Panc1 (cell line): ENCODE data around the gene GIT1. TPM values are rescaled to one million over a fixed set of nuclear protein-coding genes. Genes with fewer than 3 reads are reported as not detected.

Experiments
- ATAC-seq: fragments of 200-7000 bp; cut with Tn5 transposase; 2 replicates; pipeline ENCODE4 v1.9.1; 2020; ENCODE audit warnings: mild to moderate bottlenecking, moderate library complexity
- BruUV-seq: library from RNA; stranded (reverse); fragments of 400-500 nt; replicated peaks from 2 replicates; lab custom pipeline; 2021; lab: Mats Ljungman, UMichigan
- CTCF ChIA-PET: fragments of 300-600 bp; sonication (Branson Sonifier 250); formaldehyde crosslinking; loops from one replicate; lab custom pipeline; 2022; ENCODE audit warnings: antibody characterized with exemption; lab: Charles Lee
- POLR2A ChIA-PET: fragments of 300-600 bp; sonication (Branson Sonifier 250); formaldehyde crosslinking; loops from one replicate; lab custom pipeline; 2022; ENCODE audit warnings: antibody characterized with exemption; lab: Charles Lee
- DNase-seq: peaks from one replicate; pipeline ENCODE4 v3.0.0-alpha.2; 2010; ENCODE audit warnings: low read depth, low spot score
- H3K27ac ChIP-seq: 2 replicates; pipeline ENCODE4 v1.5.1; 2011; ENCODE audit warnings: mild to moderate bottlenecking, low read length, inconsistent platforms
- H3K27me3 ChIP-seq: fragments of 200-500 bp; sonication (Bioruptor generic); 2 replicates; pipeline ENCODE4 v1.6.0; 2014; ENCODE audit warnings: low read length, inconsistent platforms; ENCODE audit not compliant: control insufficient read depth, insufficient read depth
- H3K36me3 ChIP-seq: fragments of 200-500 bp; sonication (Bioruptor generic); 2 replicates; pipeline ENCODE4 v1.5.1; 2014; ENCODE audit warnings: inconsistent platforms, mild to moderate bottlenecking, low read length, moderate library complexity; ENCODE audit not compliant: control insufficient read depth, insufficient read depth
- H3K4me1 ChIP-seq: 2 replicates; pipeline ENCODE4 v1.5.1; 2011; ENCODE audit warnings: inconsistent platforms, mild to moderate bottlenecking, low read length, moderate library complexity; ENCODE audit not compliant: control insufficient read depth, insufficient read depth
- H3K4me3 ChIP-seq, 2 experiments: 2 replicates each; pipeline ENCODE4 v1.5.1; 2011 to 2012; ENCODE audit warnings: low read depth in 2 of 2, low read length in 2 of 2, mild to moderate bottlenecking in 2 of 2, inconsistent platforms in 1 of 2, moderate library complexity in 1 of 2
- H3K9me3 ChIP-seq: fragments of 200-500 bp; sonication (Bioruptor generic); 2 replicates; pipeline ENCODE4 v1.5.1; 2014; ENCODE audit warnings: low read depth, mild to moderate bottlenecking, inconsistent platforms, low read length, moderate library complexity; ENCODE audit not compliant: control insufficient read depth, insufficient read depth
- CTCF ChIP-seq: fragments of 450-650 bp; IDR thresholded peaks from 2 replicates; pipeline ENCODE4 v1.5.1; 2017; ENCODE audit warnings: mild to moderate bottlenecking
- POLR2AphosphoS5 ChIP-seq: IDR thresholded peaks from 2 replicates; pipeline ENCODE4 v1.6.1; 2012; ENCODE audit warnings: mild to moderate bottlenecking, low read depth, low read length, moderate library complexity
- REST ChIP-seq, 2 experiments: IDR thresholded peaks; 2 replicates each; pipeline ENCODE4 v1.6.1; 2011 to 2012; ENCODE audit warnings: low read depth in 2 of 2, control low read depth in 1 of 2, low read length in 1 of 2, mild to moderate bottlenecking in 1 of 2, moderate library complexity in 1 of 2; ENCODE audit not compliant: insufficient read depth in 1 of 2
- SIN3A ChIP-seq: IDR thresholded peaks from 2 replicates; pipeline ENCODE4 v1.6.1; 2012; ENCODE audit warnings: low read depth, mild to moderate bottlenecking, low read length, moderate library complexity, borderline replicate concordance; ENCODE audit not compliant: insufficient read depth
- TCF7L2 ChIP-seq: IDR thresholded peaks from 2 replicates; pipeline ENCODE4 v1.6.1; 2011; ENCODE audit warnings: mild to moderate bottlenecking, low read depth, low read length, inconsistent platforms
- in situ Hi-C: cut with HindIII; loops from 2 replicates; pipeline ENCODE4 v1.10.0; 2016; ENCODE audit warnings: low sequenced_read_pairs, low pct_unique_long_range_greater_than_20kb
- intact Hi-C: fragments of 100-400 bp; cut with micrococcal nuclease; formaldehyde crosslinking; loops from one replicate; pipeline ENCODE4 v1.10.0; 2022; ENCODE audit not compliant: unreplicated experiment
- total RNA-seq: library from RNA; stranded (reverse); gene quantifications from one replicate; pipeline ENCODE4 v1.2.1, GENCODE V29; 2021; ENCODE audit not compliant: unreplicated experiment

Gene GIT1
- total RNA-seq, 1 experiment from 2014 or later, result 94.6 TPM

GRCh38 chr17:29574732-29575510 is 14.5 kb downstream of the GIT1 start:
- TF ChIP-seq REST (IDR thresholded peaks at IDR 0.05; ENCODE audit: insufficient read depth in 1 of 2, low read depth in 2 of 2, low read length in 1 of 2) (no peak), SIN3A (no peak), TCF7L2 (no peak)
- ATAC-seq, result peak; percentile 38
- intact Hi-C loops, result no loop called here
- POLR2A ChIA-PET, result no interaction called here
- CTCF ChIA-PET, result no interaction called here
- BruUV-seq, result no TSS peak
- Histone ChIP-seq H3K36me3 (no peaks in the 10 kb centered on the region), H3K4me1 (no peaks in the 10 kb centered on the region), H3K27ac (no peak overlapping the region), H3K4me3 (no peak overlapping the region), H3K9me3 (no peaks in the 10 kb centered on the region), H3K27me3 (no peaks in the 10 kb centered on the region)
- in situ Hi-C loops, result no loop called here
- no peak for DNase-seq

- POLR2A ChIA-PET, result no interaction called here
- H3K4me1 ChIP-seq, result peaks cover 4% of the 10 kb centered on the region
- no peaks in the 10 kb centered on the region for H3K9me3 ChIP-seq
- no peak overlapping the region for H3K27ac ChIP-seq
- no peaks in the 10 kb centered on the region for H3K36me3 ChIP-seq
- intact Hi-C loops, result no loop called here
- H3K4me3 ChIP-seq, result no peak overlapping the region
- in situ Hi-C loops, result no loop called here
- DNase-seq, result no peak
- ATAC-seq, result peak; percentile 8
- BruUV-seq, result no TSS peak
- CTCF ChIA-PET, result interaction anchor here (1.8 kb wide), 1 partner anchor 44 kb away, joined by 9 read pairs; no protein-coding TSS in a partner anchor
- TF ChIP-seq POLR2AphosphoS5, result no peak; the same call in 1 of the 2 replicates
- no peak for TF ChIP-seq SIN3A
- TF ChIP-seq REST (IDR thresholded peaks at IDR 0.05; ENCODE audit: insufficient read depth in 1 of 2, low read depth in 2 of 2, low read length in 1 of 2), result no peak
- TF ChIP-seq CTCF, result no peak
- H3K27me3 ChIP-seq, result no peaks in the 10 kb centered on the region
Measured at GRCh38 chr17:29573871-29574731, 15.3 kb downstream of the GIT1 start.
